Spleen (tissue), 7 donors: Measurements from ENCODE around the gene TCF7L2.

ENCODE experiments used
- POLR2A ChIP-seq, 3 donors: fragments of 450-650 bp; IDR thresholded peaks; one replicate each; pipeline ENCODE4 v1.5.1; 2017; ENCODE audit warnings: antibody characterized with exemption in 3 of 3, mild to moderate bottlenecking in 1 of 3
- POLR2AphosphoS5 ChIP-seq, 3 donors: sonication (generic); formaldehyde crosslinking; IDR thresholded peaks; one replicate each; pipeline ENCODE4 v1.5.1; 2017; ENCODE audit warnings: antibody characterized with exemption in 3 of 3
- TF ChIP-seq, protein P1 (sequence below), 11 experiments: fragments of 200-600 bp in 7 of 11; fragments of 450-650 bp in 4 of 11; sonication (generic) in 4 of 11; IDR thresholded peaks in 8 of 11; conservative IDR thresholded peaks in 3 of 11; 1 replicate in 7 of 11; 2 replicates in 4 of 11; pipeline versions ENCODE4 v1.4.0 to v1.8.0; 2016 to 2021; ENCODE audit warnings: antibody characterized with exemption in 11 of 11, inconsistent platforms in 4 of 11, mild to moderate bottlenecking in 1 of 11
- donor health status: DM: no; HTN: no; CAD: no; lungs with moderate emphysema.
- donor health status: DM: no; HTN: no; CAD: no.
- donor health status: DM: no; HTN: no; CAD: no.

DNA sequence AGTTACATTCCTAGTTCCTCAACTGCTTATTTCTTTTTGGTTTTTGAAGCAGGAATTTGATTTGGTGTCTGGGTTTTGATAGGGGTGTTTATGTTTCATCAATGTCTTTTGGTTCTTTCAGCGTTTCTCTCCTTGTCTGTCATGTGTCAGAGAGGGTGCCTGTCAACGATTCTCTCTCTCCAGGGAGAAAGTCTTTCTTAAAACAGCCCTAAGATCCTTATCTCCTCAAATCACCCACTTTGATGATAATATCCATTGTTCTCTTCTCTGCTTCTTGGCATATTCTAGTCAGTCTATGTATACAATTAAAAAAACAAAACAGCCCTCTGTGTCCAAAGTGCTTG is 77.2 kb downstream of the TCF7L2 start:
- TF ChIP-seq, protein P1, sequence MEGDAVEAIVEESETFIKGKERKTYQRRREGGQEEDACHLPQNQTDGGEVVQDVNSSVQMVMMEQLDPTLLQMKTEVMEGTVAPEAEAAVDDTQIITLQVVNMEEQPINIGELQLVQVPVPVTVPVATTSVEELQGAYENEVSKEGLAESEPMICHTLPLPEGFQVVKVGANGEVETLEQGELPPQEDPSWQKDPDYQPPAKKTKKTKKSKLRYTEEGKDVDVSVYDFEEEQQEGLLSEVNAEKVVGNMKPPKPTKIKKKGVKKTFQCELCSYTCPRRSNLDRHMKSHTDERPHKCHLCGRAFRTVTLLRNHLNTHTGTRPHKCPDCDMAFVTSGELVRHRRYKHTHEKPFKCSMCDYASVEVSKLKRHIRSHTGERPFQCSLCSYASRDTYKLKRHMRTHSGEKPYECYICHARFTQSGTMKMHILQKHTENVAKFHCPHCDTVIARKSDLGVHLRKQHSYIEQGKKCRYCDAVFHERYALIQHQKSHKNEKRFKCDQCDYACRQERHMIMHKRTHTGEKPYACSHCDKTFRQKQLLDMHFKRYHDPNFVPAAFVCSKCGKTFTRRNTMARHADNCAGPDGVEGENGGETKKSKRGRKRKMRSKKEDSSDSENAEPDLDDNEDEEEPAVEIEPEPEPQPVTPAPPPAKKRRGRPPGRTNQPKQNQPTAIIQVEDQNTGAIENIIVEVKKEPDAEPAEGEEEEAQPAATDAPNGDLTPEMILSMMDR (IDR thresholded peaks at IDR 0.05 in 8 of 11, conservative IDR thresholded peaks at IDR 0.05 in 3 of 11), result no peak
- no peak for TF ChIP-seq POLR2AphosphoS5 (IDR thresholded peaks at IDR 0.05)
- TF ChIP-seq POLR2A (IDR thresholded peaks at IDR 0.05), result no peak
